ENCODE measurements around the gene CDH12.
"Not testable (repeated sequence)": the region's sequence is repeated elsewhere in the genome, so short reads cannot be mapped to it uniquely, and the experiment has no call there.

CDH12 gene

GRCh38 chr5:22250528-22250927, 602.6 kb downstream of the CDH12 start:
- DNase-seq, result no peak

- no peak for DNase-seq
These were observed 603.9 kb downstream of the CDH12 start for GRCh38 chr5:22249209-22249729.

GRCh38 chr5:22245770-22246169, 607.4 kb downstream of the CDH12 start:
- DNase-seq, result no peak

GRCh38 chr5:22242532-22242931, 610.6 kb downstream of the CDH12 start:
- no peak for DNase-seq

DNA sequence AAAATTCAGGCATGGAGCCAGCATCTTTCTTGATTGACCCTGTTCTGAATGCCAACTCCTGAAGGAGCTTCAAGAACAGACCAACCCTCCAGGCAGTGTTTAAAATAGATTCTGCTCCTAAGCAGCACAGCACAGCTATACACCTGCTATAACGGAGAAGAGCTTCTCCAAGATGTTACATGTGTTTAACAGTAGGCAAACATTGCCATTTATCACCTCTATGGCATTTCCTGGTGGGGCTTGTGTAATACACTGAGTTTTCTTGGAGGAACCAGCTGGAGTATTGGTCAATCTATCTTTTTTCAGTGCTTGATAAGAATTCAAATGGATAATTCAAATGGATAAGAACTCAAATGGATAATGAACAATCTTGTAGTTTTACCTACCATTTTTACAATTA, 615.1 kb downstream of the CDH12 start:
- no peak for DNase-seq

DNA sequence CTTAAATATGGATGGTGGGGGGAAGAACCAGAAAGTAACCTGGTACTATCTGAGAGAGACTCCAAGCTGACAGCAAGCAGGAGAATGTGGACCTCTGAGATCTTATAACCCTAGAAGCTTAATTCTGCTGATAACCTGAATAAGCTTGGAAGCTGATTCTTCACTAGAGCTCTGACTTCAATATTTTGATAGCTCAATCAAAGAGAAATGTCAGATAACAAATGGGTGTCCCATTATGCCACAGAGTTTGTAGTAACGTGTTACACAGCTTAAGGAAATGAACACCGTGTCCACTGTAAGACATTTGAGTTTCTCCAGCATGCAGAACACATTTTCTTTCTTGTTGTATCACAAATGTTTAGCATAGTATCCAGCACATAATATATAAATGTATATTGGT, 626.7 kb downstream of the CDH12 start:
- DNase-seq, result no peak

DNA sequence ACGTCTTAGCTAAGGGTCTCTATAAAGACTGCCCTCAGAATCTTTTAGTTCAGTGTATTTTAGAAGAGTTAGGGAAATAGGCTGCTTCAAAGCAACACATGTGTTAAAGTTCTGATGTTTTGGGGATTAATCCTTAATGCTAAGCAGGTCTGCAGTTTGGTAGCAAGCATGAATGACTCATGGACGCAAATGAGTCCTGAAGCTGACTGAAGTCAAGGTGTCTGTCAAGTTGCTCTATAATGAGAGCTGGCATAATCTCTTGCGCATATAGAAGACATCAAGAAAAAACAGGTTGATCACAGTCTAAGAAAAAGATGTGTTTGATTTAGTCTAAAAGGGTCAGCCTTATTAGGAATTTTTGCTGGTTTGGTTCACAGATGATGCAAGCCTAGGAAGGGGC, 630.1 kb downstream of the CDH12 start:
- DNase-seq, result no peak

DNA sequence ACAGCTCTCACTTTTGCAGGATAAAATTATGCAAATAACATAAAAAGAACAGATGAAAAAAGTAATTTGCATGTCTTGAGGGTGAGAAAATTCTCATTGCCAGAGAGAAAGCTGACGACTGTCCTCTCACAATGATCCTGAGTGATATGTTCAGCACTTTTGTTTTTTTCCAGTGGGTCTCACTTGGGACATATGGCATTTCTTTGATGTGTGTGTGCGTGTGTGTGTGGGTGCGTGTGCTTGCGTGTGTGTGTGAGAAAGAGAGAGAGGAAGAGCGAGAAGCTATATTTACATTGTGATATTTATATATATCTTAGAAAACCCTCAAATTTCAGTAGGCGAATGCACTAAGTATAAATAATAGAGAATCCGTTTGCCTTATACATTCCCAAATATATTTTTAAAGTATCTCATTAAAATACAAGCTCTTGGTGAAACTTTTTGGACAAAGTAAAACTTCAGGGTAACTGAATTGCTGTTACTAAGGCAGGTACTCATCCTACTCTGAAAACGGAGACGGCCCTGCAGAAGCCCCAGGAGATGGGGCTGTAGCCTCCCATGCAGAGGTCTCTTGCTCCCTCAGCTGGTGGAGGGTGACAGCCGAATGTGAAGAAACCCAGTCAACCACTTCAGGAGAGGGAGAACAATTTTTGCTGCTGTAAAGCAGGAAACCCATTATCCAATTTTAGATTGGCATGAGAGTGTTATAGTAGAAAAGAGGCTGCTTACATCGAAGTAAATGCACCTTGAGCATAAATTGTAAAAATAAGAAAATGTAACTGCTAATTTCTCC, 639.2 kb downstream of the CDH12 start:
- not testable (repeated sequence) for DNase-seq

- DNase-seq, result not testable (repeated sequence)
These were observed 640.7 kb downstream of the CDH12 start for GRCh38 chr5:22212254-22212991.

GRCh38 chr5:22208463-22208862, 644.7 kb downstream of the CDH12 start:
- DNase-seq, result not testable (repeated sequence)

DNA sequence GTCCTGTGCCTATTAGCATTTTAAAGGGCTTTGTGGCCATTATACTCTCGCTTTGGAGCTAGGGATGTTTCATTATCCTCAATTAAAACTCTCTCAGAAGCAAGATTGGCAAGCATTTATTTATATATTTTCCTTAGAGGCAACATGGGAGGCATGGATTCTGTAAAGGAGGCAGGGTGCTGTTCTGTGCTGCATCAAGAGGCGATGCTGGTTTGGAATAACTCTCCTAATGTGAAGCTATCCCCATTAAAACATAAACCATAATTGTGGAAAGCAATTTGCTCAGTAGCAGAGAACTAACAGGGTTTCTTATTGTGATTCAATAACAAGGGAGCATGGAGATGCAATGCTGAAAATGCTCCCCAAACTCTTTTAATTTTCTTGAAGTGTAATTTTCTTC, 664.5 kb downstream of the CDH12 start:
- DNase-seq, result not testable (repeated sequence)

- DNase-seq, result not testable (repeated sequence)
These were observed 665.4 kb downstream of the CDH12 start for GRCh38 chr5:22187632-22188228.

- not testable (repeated sequence) for DNase-seq
These were observed 683.9 kb downstream of the CDH12 start for GRCh38 chr5:22169226-22169625.

DNA sequence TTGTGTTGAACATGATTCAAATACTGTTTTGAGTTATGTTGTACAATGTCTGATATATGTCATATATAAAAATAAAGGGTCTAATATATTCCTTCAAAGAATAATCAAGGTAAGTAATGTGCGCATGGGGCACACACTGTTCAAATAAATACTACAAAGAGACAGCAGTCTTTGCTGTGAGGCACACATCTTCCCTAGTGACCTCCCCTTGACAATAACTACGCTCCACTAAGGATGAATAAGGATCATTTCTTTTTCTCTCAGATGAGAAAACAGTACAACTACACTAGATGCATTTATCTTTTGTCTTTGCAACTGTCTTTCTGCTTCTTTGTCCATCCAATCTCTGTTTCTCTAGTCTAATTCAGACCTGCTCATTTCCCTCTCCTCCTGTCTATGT, 684.4 kb downstream of the CDH12 start:
- DNase-seq, result not testable (repeated sequence)

DNA sequence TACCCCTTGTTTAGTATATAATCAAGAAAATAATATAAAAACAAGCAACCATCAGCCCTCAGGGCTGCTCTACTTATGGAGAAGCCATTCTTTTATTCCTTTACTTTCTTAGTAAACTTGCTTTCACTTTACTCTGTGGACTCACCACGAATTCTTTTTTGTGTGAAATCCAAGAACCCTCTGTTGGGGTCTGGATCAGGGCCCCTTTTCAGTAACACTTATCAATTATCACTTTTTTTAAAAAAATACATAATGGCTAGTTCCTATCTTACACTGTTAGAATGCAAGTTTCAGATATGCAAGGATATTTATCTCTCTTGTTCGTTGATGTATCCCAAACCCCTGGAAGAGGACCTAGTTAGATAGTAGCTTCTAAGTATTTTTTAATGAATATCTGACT, 687.2 kb downstream of the CDH12 start:
- not testable (repeated sequence) for DNase-seq

DNA sequence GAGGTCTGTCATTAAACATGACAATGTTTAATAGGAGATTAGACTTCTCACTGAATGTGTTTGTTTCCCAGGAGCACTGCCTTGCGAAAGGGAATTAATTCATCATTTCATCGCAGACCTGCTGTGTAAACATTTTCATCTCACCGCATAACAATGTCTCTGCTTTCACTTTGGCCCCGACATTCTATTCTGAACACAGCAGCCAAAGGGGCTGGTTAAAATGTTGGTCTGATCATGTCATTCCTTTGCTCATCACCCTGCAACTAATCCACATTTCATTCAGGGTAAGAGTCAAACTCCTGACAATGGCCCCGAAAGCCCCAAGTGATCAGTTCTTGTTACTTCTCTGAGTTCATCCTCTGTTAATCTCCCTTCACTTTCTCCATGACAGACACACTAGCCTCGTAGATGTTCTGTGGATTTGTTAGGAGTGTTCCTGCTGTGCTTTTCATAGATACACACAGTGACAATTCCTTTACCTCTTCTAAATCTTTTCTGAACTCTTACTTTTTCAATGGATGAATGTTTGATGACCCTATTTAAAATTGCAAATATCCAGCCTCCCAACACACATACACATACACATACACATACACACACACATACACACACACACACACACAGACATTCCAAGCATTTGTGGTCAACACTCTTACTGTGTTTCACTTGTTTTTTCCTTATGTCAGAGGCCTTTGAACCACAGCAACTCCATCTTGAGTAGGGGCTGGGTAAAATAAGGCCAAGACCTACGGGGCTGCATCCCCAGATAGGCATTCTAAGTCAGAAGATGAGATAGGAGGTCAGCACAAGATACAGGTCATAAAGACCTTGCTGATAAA, 688.0 kb downstream of the CDH12 start:
- DNase-seq, result not testable (repeated sequence)

DNA sequence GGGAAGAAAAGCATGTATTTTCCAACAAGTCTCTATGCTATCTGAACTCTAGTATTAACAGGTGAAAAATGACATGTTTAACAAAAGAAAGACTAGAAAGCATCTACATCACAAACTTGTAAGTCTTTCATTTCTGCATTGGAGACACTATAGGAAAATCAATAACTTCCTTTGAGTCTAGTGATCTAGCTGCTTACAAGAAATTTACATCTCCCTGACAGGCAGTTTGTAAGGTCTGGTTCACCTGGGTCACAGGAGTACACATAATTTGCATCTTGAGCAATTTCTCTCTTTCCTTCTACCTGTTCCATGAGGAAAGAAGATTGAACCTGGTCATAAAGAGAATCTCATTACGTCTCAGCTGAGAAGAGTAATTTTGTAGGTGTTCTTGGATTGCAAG, 696.2 kb downstream of the CDH12 start:
- DNase-seq, result not testable (repeated sequence)

GRCh38 chr5:22154779-22155178, 698.4 kb downstream of the CDH12 start:
- DNase-seq, result not testable (repeated sequence)

GRCh38 chr5:22151801-22152200, 701.3 kb downstream of the CDH12 start:
- not testable (repeated sequence) for DNase-seq

DNA sequence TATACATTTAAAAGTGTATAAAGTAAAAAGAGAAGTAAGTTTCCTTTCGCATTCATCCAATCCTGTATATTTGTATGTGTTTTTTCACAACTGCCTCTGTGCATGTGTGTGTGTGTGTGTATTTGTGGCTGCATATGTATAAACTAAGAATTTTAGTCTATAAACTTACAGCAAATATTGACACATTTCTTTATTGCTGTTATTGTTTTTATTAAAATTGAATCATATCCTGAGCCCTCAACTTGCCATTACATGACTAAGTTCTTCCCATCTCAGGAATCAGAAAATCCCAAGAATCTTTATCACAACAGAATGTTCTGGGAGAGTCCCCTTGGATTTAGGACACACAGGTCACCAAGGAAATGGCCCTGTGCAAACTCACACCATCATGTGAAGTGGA, 712.7 kb downstream of the CDH12 start:
- not testable (repeated sequence) for DNase-seq

DNA sequence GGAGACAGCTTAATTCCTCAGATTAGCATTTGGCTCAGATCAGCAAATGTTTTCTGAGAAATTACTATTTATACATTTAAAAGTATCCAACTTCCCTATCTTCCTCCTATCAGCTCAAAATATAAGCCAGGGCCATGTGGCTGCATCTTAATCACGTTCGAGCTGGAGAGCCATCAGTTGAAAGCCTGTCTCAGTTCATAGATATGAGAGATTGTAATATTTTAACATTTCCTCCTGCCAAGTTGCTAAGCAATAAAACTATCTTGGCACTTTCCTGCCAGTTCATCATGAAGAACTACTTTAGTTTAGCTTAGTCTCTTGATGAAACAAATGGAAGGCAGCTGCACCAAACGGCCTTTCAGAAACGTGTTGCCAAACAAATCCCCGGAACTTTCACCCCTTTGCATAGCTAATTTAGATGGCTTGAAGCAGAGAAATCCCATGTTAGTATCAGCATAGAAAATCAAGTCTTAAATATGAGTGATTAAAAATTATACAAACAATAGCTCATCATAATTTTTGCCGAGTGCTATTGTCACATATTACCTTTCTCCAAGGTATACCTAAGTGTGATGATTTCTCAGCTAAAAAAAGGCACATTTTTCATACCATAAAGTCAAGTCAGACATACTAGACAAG, 713.4 kb downstream of the CDH12 start:
- not testable (repeated sequence) for DNase-seq

GRCh38 chr5:22111320-22111719, 741.8 kb downstream of the CDH12 start:
- no peak for DNase-seq

Data from CD4-positive, alpha-beta T cell treated with Interleukin-10 for 1 hour (primary cell).